ENCODE data around the gene UTS2B. TPM values are rescaled to one million over a fixed set of nuclear protein-coding genes. Genes with fewer than 3 reads are reported as not detected.
A peak's percentile ranks its signal among the peaks of the same experiment; 100 is the strongest.

Gene UTS2B
- total and polyA plus RNA-seq, 8 donors = 0.09 to 0.35 (median 0.26) TPM; not detected in 3

GRCh38 chr3:191338177-191338488 is 7.8 kb upstream of the UTS2B start:
- ATAC-seq = no peak
- Histone ChIP-seq H3K27ac (no peak overlapping the region), H3K27me3 (no peaks in the 10 kb centered on the region), H3K9me3 (no peaks in the 10 kb centered on the region), H3K4me3 (no peak overlapping the region), H3K4me1 (peaks cover 0 to 38% (median 32%) of the 10 kb centered on the region in 3 donors), H3K36me3 (no peaks in the 10 kb centered on the region)
- 94 to 95% methylated on average over 4 of the region's 4 CpGs for WGBS, 2 donors
- no peak for DNase-seq
- no peak for FAIRE-seq
- intact Hi-C loops (cut with DNase I) = no loop called here
- TF ChIP-seq CTCF (IDR thresholded peaks at IDR 0.05) = no peak

- Histone ChIP-seq H3K9me3 (no peaks in the 10 kb centered on the region), H3K27me3 (no peaks in the 10 kb centered on the region), H3K27ac (no peak overlapping the region), H3K4me1 (peaks cover 9 to 33% (median 25%) of the 10 kb centered on the region in 3 donors), H3K36me3 (no peaks in the 10 kb centered on the region), H3K4me3 (no peak overlapping the region)
- 81 to 90% methylated on average over 2 of the region's 2 CpGs for WGBS, 2 donors
- DNase-seq (no peak), ATAC-seq (no peak), FAIRE-seq (no peak)
- intact Hi-C loops (cut with DNase I) = no loop called here
- no peak for TF ChIP-seq CTCF (IDR thresholded peaks at IDR 0.05)
Measured at GRCh38 chr3:191336833-191337232, 6.5 kb upstream of the UTS2B start.

- no peak for FAIRE-seq
- Histone ChIP-seq H3K27me3 (no peaks in the 10 kb centered on the region), H3K36me3 (no peaks in the 10 kb centered on the region), H3K4me1 (peaks cover 9 to 34% (median 23%) of the 10 kb centered on the region in 3 donors), H3K4me3 (no peak overlapping the region), H3K9me3 (no peaks in the 10 kb centered on the region), H3K27ac (no peak overlapping the region)
- no peak for ATAC-seq
- 85 to 89% methylated on average over 4 of the region's 4 CpGs for WGBS, 2 donors
- no peak for DNase-seq
- intact Hi-C loops (cut with DNase I) = no loop called here
- TF ChIP-seq CTCF (IDR thresholded peaks at IDR 0.05) = no peak
Measured at GRCh38 chr3:191334346-191334893, 4.1 kb upstream of the UTS2B start.

- intact Hi-C loops (cut with DNase I) = no loop called here
- Histone ChIP-seq H3K36me3 (no peaks in the 10 kb centered on the region), H3K9me3 (no peaks in the 10 kb centered on the region), H3K27ac (no peak overlapping the region), H3K27me3 (no peaks in the 10 kb centered on the region), H3K4me3 (no peak overlapping the region), H3K4me1 (peaks cover 9 to 31% (median 18%) of the 10 kb centered on the region in 3 donors)
- 87 to 94% methylated on average over 3 of the region's 3 CpGs for WGBS, 2 donors
- ATAC-seq = no peak
- DNase-seq = no peak
- no peak for TF ChIP-seq CTCF (IDR thresholded peaks at IDR 0.05)
- no peak for FAIRE-seq
Measured at GRCh38 chr3:191333298-191333880, 3.1 kb upstream of the UTS2B start.

- ATAC-seq = no peak
- peak overlapping the region in 1 of 4 donors; percentile 85 for H3K27ac ChIP-seq
- peaks cover 9 to 31% (median 18%) of the 10 kb centered on the region in 3 donors for H3K4me1 ChIP-seq
- no peaks in the 10 kb centered on the region for H3K27me3 ChIP-seq
- WGBS, 2 donors = 59 to 69% methylated on average over 3 of the region's 3 CpGs
- no peak for TF ChIP-seq CTCF (IDR thresholded peaks at IDR 0.05)
- no peak for FAIRE-seq
- no peaks in the 10 kb centered on the region for H3K36me3 ChIP-seq
- peak overlapping the region in 2 of 4 donors; percentile 82 to 96 for H3K4me3 ChIP-seq
- H3K9me3 ChIP-seq = no peaks in the 10 kb centered on the region
- no peak for DNase-seq
- intact Hi-C loops (cut with DNase I) = no loop called here
Measured at GRCh38 chr3:191331388-191331787, 1.1 kb upstream of the UTS2B start.
